ENCODE data around the gene FAM53B. TPM values are rescaled to one million over a fixed set of nuclear protein-coding genes. Genes with fewer than 3 reads are reported as not detected.
"Not testable (repeated sequence)": the region's sequence is repeated elsewhere in the genome, so short reads cannot be mapped to it uniquely, and the experiment has no call there.

Gene FAM53B, protein sequence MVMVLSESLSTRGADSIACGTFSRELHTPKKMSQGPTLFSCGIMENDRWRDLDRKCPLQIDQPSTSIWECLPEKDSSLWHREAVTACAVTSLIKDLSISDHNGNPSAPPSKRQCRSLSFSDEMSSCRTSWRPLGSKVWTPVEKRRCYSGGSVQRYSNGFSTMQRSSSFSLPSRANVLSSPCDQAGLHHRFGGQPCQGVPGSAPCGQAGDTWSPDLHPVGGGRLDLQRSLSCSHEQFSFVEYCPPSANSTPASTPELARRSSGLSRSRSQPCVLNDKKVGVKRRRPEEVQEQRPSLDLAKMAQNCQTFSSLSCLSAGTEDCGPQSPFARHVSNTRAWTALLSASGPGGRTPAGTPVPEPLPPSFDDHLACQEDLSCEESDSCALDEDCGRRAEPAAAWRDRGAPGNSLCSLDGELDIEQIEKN
- total RNA-seq: 28.3 and 28.7 TPM in 2 replicates
- polyA plus RNA-seq (2012): 14.8 TPM

DNA sequence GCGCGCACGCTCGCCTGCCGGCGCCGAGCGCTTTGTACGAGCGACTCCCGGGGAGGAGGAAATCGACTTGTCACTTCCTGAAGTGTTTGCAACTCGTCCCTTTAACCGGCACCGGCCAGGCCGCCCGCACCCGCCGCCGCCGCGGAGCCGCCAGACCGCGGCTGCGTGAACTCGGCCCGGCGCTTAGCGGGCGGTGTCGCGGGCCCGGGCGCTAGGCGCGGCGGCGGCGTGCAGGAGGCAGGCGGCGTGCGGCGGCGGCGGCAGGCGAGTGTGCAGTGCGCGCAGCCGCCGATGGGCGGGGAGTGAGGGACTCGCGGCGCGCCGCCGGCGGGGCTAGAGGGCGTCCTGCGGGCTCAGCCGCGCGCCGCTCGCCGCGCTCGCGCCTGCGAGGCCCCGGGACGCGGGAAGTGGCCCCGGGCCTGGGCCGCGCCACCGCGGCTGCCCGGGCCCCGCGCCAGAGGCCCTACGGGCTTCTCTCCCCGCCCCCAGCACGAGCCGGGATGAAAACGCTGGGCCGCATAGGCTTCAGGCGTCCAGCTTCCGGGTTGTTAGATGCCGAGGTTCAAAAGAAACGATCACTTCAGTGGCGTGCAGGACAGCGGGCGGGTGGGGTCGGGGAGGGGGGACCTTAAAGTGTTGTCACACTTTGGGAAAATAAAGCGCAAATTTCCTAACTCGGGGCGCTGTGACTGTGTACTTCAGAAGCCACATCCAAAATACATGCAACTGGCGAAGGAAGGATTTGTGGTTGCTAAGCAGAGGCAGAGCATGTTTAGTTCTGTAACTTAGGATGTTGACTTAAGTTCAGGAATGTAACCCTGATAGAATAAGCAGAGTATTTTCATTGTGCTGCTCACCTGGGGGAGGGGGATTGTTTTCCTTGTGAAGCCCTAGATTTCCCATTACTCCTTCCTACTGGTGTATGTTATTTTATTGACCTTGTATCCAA is at the start of gene FAM53B:
FAM53B (minus strand) TSS at position 277 of the 949 bp plus-strand sequence. CDS start 37,665 bp downstream, outside the sequence.
- DNase-seq (ENCODE audit: low read depth): peak; percentile 86

DNA sequence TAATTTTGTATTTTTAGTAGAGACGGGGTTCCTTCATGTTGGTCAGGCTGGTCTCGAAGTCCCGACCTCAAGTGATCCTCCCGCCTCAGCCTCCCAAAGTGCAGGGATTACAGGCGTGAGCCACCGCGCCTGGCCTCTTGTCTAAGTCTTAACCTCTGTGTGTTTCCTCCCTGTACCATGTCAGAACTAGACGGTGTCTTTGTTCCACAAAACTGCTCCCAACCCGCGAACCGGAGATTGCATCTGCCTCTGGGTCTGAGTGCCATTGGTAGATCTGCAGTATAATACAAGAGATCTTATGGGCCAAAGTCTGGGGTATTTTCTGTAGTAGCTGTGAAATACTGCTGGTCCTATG is 48.8 kb upstream of the FAM53B start:
- no peak for DNase-seq (ENCODE audit: low read depth)

DNA sequence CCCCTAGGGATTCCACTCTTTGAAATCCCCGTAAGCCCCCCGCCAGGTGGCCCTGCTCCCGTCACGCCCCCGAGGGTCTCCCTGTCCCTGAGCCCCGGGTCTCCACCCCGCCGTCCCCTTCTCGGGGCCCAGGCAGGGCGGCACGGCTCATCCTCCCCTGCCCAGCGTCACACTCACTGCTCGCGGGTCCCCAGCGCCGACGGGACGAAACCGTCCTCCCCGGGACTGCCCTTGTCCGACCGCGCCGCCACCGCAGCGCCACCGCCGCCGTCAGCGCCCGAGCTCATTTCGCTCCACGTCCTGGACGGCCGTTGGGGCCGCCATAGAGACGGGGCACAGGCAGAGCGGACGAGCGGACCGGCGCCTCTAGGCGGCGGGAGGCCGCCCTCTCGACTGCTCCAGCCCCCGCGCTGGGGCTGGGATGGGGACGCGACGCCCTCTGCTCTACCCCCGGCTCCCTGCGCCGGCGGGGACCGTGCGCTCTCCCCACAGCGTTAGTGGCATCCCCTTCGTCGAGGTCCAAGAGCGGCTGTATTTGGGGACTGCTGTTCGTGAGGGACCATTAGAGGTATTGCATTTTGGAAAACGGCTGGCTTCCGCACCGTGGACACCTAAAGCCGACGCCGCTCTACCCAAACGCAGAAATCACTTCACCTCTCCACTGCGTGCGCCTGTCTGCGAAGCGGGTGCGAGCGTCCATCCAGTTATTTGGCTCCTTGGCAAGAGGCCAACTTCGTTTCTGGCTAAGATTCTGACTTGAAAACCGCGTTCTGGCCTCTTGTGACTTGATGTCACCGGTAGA is 47.6 kb upstream of the FAM53B start, which contains the start of gene EEF1AKMT2:
EEF1AKMT2 (minus strand) TSS at position 341 of the 802 bp plus-strand sequence; CDS start at position 287, 54 bp downstream.
- peak; percentile 88 for DNase-seq (ENCODE audit: low read depth)

DNA sequence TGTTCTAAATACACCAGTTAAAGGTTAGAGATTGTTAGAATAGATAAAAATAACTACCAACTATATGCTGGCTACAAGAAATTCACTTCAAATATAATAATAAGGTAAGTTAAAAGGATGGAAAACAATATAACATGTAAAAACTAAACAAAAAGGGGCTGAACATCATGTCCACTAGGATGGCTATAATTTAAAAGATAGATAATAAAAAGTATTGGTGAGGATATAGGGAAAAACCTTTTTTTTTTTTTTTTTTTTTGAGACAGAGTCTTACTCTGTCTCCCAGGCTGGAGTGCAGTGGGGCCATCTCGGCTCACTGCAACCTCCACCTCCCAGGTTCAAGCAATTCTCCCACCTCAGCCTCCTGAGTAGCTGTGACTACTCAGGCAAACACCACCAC is 38.7 kb upstream of the FAM53B start:
- not testable (repeated sequence) for DNase-seq (ENCODE audit: low read depth)

DNA sequence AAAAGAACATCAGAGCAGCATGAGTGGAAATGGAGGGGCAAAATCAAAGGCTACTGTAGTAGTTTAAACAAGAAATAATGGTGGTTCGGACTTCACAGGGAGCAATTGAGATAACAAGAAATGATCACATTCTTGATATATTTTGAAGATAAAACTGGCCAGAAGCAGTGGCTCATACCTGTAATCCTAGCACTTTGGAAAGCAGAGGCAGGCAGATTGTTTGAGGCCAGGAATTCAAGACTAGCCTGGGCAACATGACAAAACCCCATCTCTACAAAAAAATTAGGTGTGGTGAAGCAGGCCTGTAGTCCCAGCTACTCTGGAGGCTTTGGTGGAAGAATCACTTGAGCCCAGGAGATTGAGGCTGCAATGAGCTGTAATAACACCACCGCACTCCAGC is 24.6 kb upstream of the FAM53B start:
- DNase-seq (ENCODE audit: low read depth): no peak

DNA sequence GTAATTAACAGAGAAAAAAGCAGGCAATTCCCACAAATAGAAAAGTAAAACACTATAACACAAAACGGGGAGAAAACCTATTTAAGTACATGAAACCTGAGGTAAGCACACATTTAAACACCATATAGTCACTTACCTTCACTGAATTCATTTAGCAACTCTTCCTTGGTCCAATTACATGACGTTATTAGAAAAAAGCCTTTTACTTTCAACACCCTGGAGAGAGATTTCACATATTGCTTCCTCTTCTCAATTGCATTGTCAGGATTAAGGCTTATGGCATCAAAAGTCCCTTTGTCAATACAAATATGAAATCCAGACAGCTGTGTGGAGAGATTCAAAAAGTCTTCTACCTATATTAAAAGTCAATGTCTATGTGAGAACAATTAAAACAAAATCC is 21.1 kb upstream of the FAM53B start:
- DNase-seq (ENCODE audit: low read depth): no peak

DNA sequence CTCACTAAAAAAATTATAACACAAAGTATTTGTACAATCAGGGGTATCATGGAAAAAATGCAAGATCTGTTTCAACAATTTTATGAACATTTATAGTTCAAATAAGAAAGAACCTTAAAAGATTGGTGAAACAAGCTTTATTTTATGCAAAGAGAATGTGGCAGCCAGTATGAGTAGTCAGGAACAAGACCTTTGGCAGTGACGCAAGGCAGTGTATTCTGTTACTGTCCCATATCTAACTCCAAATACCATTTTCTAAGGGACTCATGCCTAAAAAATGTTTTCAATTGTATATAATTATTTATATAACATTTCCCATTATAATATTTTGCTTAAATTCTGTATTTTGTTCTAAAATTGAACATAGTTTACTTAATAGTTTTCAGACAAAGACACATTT is 19.1 kb upstream of the FAM53B start:
- no peak for DNase-seq (ENCODE audit: low read depth)

DNA sequence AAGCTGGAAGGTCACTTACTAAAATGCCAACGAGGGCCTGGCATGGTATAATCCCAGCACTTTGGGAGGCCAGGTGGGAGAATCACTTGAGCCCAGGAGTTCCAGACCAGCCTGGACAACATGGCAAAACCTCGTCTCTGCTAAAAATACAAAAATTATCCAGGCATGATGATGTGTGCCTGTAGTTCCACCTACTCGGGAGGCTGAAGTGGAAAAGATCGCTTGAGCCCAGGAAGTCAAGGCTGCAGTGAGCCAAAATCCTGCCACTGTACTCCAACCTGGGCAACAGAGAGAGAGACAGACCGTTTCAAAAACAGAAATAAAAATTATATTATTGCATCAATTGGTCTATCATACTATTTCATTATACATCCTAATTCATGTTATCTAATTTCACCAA is 18.1 kb upstream of the FAM53B start:
- DNase-seq (ENCODE audit: low read depth): no peak

DNA sequence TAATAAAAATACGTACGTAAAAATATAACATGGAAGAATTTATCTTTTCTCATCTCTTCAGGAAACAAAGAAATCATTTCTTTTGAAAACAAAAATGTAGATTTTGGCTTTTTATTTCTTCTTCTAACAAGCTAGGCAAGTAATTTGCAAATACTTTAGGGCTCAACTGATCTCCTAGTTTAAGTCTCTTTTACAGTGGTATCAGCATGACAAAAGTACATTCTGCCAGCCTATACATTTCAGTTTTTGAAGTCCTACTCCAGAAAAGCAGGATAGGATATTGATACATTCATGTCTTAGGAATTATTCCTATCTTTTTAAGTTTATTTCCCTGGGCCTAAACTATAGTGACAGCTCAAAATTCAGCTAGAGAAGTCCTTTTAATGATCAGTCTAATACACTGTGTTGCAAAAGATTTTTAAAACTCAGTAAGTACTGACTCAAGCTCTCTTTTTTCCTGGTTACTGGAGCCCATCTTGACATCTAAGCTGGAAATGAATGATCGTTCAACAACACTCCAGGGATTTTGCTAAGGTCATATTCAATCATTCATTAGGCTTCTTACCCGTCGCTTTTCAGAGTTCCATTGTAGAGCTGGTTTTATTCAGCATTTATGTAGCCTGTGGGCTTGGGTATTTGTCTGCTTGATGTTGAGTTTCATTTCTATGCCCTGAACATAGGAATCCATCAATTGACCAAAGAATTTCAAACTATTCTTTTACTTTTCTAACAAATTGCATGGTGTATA is 12.2 kb upstream of the FAM53B start:
- no peak for DNase-seq (ENCODE audit: low read depth)

DNA sequence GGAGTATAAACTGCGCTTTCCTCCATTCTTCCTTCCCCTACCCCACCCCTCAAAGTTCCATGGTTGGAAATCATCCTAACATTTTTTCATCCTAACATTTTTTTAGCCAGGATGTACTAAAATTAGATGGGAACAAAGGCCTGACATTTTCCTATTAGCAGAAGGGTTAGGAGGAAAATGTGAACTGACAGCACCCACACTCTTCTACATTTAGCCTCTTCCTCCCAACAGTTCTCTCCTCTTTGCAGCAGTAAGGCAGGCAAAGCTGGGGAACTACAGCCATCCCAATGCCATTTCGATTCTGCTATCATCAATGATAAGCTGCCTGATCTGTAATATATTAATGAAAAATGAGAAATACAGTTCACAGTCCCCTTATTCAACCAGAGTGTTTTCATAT is 11.4 kb upstream of the FAM53B start:
- DNase-seq (ENCODE audit: low read depth): no peak

DNA sequence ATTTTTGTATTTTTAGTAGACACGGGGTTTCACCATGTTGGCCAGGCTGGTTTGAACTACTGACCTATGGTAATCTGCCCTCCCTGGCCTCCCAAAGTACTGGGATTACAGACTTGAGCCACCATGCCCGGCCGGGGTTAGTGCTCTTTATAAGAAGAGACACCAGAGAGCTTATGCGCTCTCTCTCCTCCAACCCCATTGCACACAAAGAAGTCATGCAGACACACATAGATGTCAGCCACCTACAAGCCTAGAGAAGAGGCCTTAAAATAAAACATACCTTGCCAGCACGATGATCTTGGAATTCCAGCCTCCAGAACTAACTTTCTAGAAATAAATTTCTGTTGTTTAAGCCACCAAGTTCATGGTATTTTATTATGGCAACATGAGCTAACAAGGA is 10.0 kb upstream of the FAM53B start:
- DNase-seq (ENCODE audit: low read depth): no peak

DNA sequence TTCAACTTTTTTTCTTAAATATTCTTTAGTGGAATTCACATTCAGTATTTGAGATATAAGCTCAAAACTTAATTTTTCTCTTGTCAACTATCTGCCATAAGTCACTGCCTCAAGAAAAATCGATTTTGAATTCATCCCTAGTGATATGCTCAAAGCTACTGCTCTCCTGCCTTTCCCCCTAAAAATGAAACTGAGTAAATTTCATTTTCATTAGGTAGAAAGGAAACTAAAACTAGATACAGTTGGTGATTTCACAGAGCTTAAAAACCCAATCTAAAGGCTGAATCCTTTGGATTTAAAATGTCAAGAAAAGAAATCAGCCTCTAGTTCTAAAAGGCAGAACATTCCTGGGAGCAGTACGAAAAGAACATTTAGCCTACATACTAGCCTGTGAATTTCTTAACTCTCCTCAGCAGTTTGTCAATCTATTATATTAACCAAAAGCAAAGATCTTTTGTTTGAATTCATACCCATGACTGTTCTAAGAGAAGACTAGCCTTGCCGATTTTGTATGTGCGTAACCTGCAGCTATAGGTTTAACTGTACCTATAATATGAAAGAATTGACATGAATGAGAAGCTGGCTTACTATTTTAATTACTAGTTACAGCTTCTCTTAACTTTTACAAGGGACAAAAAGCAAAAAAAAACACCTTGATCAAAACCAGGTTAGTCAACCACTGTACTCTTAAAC is 4.9 kb upstream of the FAM53B start:
- DNase-seq (ENCODE audit: low read depth): no peak

DNA sequence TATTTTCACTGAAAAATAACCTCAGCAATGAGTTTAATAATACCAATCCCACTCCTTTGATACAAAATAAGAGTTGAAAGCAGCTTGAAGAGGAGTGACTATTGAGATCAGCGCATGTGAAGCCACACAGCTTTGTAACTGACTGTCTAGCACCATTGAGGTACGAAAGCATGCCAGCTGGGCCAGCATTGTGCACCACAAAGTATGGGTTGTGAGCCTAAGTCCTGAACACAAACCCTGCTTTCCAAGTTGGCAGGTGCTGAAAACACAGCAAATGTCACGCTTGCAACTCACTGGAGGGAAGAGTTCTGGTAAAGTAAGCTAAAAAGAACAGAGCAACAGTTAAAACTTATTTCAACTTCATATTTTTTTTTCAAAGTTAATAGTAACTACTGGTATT is 4.0 kb upstream of the FAM53B start:
- DNase-seq (ENCODE audit: low read depth): peak; percentile 66

DNA sequence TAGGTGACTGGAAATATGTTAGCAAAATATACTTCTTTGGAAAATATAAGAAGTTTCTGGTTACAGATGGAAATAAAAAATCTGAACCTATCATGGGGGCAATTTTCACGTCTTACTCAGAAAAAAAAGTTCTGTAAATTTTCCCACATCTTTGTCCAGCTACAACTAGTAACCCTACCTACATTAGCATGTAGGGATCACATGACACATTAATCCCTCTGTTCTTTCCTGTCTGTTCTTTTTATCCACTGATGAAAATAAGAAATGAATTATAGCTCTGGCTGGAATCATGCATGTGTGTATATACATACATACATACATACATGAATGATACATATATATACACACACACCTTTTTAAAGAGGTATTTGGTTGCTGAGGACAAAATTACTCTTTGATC is 3.6 kb upstream of the FAM53B start:
- DNase-seq (ENCODE audit: low read depth): no peak

DNA sequence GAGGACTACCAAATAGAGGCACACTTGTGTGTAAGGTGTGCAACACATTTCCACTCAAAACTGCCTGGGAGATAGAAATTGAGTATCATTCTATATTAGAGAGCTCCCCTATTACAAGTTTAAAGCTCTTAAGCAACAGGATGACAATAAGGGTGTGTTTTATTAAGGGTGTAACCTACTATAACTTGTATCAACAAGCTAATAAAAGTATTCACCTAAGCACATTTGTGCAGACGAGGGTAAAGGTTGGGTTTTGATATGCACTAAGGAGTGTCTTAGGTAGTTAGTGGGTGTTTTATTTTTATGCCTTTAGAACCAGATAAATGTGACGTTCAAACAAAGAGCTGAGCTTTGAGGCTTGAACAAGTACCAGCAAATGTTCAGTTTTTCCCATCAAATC is 2.8 kb upstream of the FAM53B start:
- DNase-seq (ENCODE audit: low read depth): no peak

DNA sequence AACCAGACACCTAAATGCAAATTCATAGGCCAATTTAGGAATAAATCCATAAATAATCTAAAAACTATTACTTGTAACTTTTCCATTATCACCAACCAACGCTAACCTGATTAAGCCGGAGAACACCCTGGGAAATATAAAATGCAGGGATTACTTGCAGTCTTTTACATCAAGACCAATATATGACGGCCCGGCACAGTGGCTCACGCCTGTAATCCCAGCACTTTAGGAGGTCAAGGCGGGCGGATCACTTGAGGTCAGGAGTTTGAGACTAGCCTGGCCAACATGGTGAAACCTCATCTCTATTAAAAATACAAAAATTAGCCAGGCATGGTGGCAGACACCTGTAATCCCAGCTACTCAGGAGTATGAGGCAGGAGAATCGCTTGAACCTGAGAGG is 2.3 kb upstream of the FAM53B start:
- not testable (repeated sequence) for DNase-seq (ENCODE audit: low read depth)

DNA sequence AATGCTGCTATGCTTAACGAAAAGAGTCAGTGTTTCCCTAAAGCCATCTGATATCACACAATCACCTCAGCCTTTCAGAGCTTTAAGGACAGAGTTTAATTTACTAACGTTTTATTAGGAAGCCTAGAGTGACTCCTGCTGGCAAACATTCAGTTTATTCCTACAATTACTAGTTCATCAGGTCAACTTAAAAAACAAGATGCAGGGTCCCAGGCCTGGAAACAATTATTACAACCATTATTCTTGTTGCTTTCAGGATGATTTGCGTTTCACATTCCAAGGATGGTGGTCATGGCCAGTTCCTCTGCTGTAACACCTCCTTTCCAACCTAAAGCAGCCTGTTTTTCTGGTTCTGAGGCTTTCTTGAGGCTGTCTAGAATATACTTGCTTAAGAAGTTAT is 1.5 kb upstream of the FAM53B start:
- DNase-seq (ENCODE audit: low read depth): peak; percentile 70

DNA sequence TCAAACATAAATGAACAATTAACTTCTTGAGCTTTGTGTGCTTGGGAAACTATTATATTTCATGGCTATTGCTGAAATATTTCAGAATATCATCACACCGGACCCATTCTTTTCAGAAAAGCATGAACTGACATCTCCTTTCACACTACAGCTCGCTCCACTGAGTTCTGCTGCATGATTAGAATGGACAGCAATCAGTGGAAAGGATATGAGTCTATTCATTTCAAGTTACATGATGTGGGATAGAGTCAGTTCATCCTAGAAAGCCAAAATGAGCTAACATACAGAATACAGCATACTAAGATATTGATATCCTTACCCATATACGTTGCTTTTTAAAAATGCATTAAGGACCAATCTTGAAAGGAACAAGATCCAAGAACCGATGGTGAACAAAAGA is 1.1 kb upstream of the FAM53B start:
- no peak for DNase-seq (ENCODE audit: low read depth)

DNA sequence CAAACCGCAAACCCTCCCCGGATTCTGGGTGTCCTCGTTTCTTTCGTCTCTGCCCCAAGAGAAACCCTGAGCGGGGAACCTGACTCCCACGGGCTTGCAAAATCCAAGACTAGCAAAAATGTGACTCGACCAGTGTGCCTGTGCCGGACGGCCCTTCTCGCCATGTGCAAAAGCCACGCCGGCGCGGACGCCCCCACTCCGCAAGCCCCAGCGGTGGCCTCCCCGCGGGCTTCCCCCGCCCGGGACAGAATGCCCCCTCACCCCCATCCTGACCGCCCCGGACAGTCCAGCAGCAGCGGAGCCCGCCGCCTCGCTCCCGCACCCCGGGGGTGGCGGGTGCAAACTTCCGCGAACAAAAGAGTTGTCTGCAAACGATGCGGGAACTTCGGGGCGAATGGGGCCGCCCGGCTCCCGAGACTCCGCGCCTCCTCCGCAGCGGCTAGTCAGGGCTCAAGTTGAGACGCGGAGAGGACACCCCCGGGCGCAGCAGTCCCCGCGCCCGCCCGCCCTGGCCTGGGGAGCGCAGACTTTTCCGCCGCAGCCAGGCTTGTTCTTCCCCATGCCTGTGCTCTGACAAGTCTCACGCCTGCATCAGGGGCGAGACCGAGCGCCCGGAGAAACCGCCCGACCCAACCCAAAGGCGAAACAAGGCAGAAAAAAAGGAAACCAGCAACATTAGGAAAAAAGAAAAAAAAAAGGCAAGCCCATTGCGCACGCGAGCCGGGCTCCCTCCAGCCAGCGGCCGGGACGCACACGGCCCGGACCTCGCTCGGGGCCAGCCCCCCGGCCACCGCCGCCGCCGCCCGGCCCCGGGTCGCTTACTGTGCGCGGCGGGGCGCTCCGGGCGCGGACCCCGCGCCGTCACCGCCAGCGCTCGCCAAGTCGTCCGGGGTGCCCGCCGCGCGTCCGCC is 732 bp downstream of the FAM53B start:
- no peak for DNase-seq (ENCODE audit: low read depth)

All from myocyte (in vitro differentiated cells).